ENCODE data around the gene FMNL2.

GRCh38 chr2:152407204-152407721, 72.3 kb downstream of the FMNL2 start:
- TF ChIP-seq CTCF (IDR thresholded peaks at IDR 0.05) (no peak), POLR2A (IDR thresholded peaks at IDR 0.05) (no peak)

All from esophagus squamous epithelium (tissue), 4 donors.